ENCODE measurements around the gene SLC35E4. TPM values are rescaled to one million over a fixed set of nuclear protein-coding genes. Genes with fewer than 3 reads are reported as not detected.

Gene SLC35E4
- total and polyA plus RNA-seq, 9 of the 15 experiments (the other 6 are each of a cell fraction or from before 2014, with no cell fraction given): 0.06 to 2.3 (median 0.86) TPM; not detected in 1

DNA sequence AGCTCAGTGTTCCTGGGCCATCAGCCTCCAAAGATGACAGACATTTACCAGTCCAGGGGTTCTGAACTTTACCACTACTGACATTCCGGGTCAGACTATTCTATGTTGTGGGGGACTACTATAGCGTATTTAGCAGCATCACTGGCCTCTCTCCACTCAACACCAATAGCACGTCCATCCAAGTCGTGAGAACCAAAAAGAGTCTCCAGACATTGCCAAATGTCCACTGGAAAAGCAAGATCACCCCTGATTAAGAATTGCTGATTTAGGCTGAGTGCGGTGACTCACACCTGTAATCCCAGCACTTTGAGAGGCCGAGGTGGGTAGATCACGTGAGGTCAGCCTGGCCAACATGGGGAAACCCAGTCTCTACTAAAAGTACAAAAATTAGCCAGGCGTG lies 49.2 kb upstream of the SLC35E4 start:
- no peak overlapping the region for H3K4me3 ChIP-seq
- FAIRE-seq (no peak), DNase-seq (ENCODE audit: extremely low read depth in 1 of 4, low spot score in 3 of 4) (no peak), ATAC-seq (no peak)
- H2AFZ ChIP-seq (ENCODE audit: low read depth, low read length): no peak overlapping the region
- H3K4me2 ChIP-seq (ENCODE audit: insufficient read depth, low read length): no peak overlapping the region
- TF ChIP-seq STAG1 (CRISPR knock-in tag; IDR thresholded peaks at IDR 0.05; ENCODE audit: borderline replicate concordance): no peak
- TF ChIP-seq, protein P1, sequence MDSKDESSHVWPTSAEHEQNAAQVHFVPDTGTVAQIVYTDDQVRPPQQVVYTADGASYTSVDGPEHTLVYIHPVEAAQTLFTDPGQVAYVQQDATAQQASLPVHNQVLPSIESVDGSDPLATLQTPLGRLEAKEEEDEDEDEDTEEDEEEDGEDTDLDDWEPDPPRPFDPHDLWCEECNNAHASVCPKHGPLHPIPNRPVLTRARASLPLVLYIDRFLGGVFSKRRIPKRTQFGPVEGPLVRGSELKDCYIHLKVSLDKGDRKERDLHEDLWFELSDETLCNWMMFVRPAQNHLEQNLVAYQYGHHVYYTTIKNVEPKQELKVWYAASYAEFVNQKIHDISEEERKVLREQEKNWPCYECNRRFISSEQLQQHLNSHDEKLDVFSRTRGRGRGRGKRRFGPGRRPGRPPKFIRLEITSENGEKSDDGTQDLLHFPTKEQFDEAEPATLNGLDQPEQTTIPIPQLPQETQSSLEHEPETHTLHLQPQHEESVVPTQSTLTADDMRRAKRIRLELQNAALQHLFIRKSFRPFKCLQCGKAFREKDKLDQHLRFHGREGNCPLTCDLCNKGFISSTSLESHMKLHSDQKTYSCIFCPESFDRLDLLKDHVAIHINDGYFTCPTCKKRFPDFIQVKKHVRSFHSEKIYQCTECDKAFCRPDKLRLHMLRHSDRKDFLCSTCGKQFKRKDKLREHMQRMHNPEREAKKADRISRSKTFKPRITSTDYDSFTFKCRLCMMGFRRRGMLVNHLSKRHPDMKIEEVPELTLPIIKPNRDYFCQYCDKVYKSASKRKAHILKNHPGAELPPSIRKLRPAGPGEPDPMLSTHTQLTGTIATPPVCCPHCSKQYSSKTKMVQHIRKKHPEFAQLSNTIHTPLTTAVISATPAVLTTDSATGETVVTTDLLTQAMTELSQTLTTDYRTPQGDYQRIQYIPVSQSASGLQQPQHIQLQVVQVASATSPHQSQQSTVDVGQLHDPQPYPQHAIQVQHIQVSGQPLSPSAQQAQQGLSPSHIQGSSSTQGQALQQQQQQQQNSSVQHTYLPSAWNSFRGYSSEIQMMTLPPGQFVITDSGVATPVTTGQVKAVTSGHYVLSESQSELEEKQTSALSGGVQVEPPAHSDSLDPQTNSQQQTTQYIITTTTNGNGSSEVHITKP (IDR thresholded peaks at IDR 0.05; ENCODE audit: partially characterized antibody): peak; percentile 89
- ChIA-PET POLR2A (interaction anchor here (1.2 kb wide), 1 partner anchor 10 kb away, joined by 3 read pairs; no protein-coding TSS in a partner anchor), CTCF (ENCODE audit: low intra/inter-chr PET ratio) (no interaction called here)
- H3K79me2 ChIP-seq (ENCODE audit: control insufficient read depth, insufficient read depth, low read length): peaks cover 27% of the 10 kb centered on the region
- no peaks in the 10 kb centered on the region for H3K9me1 ChIP-seq (ENCODE audit: control insufficient read depth, insufficient read depth, low read length)
- intact Hi-C loops (cut with micrococcal nuclease) (no loop called here), in situ Hi-C loops (cut with MboI) (no loop called here)
- 98% methylated on average over 5 of the region's 8 CpGs for WGBS (ENCODE audit: insufficient coverage, low coverage, missing lambda C conversion rate)
- H3K27me3 ChIP-seq (ENCODE audit: control insufficient read depth in 2 of 2, insufficient read depth in 2 of 2, low read length in 2 of 2): no peaks in the 10 kb centered on the region
- no TSS peak for BruUV-seq (replicated peaks)
- H3K27ac ChIP-seq (ENCODE audit: extremely low read depth, low read depth, low read length): no peak overlapping the region
- H4K20me1 ChIP-seq (replicated peaks; ENCODE audit: control insufficient read depth, insufficient read depth, low read length): no peaks in the 10 kb centered on the region
- peaks cover 0 to 6% of the 10 kb centered on the region in 2 experiments; a peak in 2 of 5 replicates for H3K4me1 ChIP-seq (replicated peaks in 1 of 2; ENCODE audit: control insufficient read depth in 2 of 2, insufficient read depth in 2 of 2, low read length in 2 of 2)
- H3K9me3 ChIP-seq (replicated peaks; ENCODE audit: control insufficient read depth, insufficient read depth, low read depth, low read length): no peaks in the 10 kb centered on the region
- H3K36me3 ChIP-seq (ENCODE audit: control insufficient read depth, insufficient read depth, low read length): peaks cover 90% of the 10 kb centered on the region
- H3K9ac ChIP-seq (ENCODE audit: insufficient read depth in 1 of 2, low read depth in 2 of 2, low read length in 2 of 2): no peak overlapping the region
